ES-I3 (cell line): ENCODE measurements around the gene AP4M1.
A peak's percentile ranks its signal among the peaks of the same experiment; 100 is the strongest.

ENCODE experiments used
- H3K36me3 ChIP-seq: 2 replicates; pipeline ENCODE4 v1.6.1; 2013; ENCODE audit warnings: mild to moderate bottlenecking, low read length, control low read depth, moderate library complexity; ENCODE audit not compliant: insufficient read depth
- H3K4me1 ChIP-seq: 2 replicates; pipeline ENCODE4 v1.6.1; 2013; ENCODE audit warnings: mild to moderate bottlenecking, control low read depth, low read length; ENCODE audit not compliant: insufficient read depth
- H3K9ac ChIP-seq: 2 replicates; pipeline ENCODE4 v1.6.1; 2013; ENCODE audit warnings: low read depth, mild to moderate bottlenecking, low read length, moderate library complexity
- H3K9me3 ChIP-seq: 2 replicates; pipeline ENCODE4 v1.6.1; 2013; ENCODE audit warnings: mild to moderate bottlenecking, low read length, moderate library complexity; ENCODE audit not compliant: control insufficient read depth, insufficient read depth

Gene AP4M1, protein sequence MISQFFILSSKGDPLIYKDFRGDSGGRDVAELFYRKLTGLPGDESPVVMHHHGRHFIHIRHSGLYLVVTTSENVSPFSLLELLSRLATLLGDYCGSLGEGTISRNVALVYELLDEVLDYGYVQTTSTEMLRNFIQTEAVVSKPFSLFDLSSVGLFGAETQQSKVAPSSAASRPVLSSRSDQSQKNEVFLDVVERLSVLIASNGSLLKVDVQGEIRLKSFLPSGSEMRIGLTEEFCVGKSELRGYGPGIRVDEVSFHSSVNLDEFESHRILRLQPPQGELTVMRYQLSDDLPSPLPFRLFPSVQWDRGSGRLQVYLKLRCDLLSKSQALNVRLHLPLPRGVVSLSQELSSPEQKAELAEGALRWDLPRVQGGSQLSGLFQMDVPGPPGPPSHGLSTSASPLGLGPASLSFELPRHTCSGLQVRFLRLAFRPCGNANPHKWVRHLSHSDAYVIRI

DNA sequence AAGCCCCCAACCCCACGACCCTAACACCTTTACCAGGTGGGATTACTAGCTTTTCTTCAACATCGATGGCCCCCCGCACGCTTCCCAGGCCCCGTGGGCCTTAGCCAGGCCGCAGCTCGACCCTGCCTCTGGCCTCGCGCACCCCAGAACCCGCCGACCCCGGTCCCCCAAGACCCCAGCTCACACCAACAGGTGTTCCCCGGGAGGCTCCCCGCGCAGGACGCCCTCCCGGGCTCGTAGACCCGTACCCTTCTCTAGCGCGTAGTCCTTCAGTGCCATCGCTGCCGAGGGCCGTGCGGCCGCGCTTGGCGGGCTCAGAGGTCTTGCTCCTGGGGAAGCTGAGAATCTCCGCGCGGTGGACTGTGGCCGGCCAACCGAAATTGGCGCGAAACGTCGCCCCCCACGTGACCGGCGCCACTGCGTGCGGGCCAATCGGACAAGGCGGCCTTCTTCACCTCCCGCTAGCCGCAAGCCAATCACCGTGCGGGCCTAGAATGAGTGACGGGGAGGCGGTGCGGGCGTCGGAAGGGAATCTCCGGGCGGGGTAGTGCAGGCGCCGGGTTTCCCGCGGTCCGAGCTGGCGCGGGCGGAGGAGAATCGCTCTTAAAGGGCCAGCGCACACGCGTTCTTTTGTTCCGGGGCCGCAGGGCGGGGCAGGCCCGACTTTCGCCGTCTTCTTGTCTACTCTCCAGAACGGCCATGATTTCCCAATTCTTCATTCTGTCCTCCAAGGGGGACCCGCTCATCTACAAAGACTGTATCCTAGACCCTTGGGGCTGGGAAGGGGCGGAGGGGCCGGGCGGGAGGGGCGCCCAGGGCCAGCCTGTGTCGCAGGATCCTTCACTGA, at the start of gene AP4M1, which contains the start of gene MCM7:
Gene AP4M1 (plus strand): TSS at position 628 of the 847 bp plus-strand sequence. CDS start 72 bp downstream, at position 700.
Gene MCM7 (minus strand): TSS at position 382 of the 847 bp plus-strand sequence. CDS start 103 bp downstream, at position 279.
- Histone ChIP-seq H3K9me3 (no peaks in the 10 kb centered on the region), H3K4me1 (peaks cover 4% of the 10 kb centered on the region; the same call in 1 of the 2 replicates), H3K9ac (peak within 1 kb of the TSS; percentile 98), H3K36me3 (peaks cover 31% of the 10 kb centered on the region)

DNA sequence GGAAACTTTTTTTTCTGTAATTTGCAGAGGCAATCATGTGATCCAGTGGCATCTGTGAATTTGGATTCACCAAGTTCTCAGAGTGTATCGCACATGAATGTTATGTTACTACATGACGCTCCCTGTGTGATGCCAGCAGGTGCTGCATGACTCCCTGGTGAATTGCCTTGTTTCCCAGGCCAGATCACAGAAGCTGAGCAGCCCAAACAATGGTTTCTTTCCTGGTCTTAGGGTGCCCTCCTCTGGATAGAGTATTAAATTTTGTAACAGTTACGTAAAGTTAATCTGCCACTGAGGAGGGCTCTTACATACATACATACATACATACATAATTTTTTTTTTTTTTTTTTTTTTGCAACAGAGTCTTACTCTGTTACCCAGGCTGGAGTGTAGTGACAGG, 48.2 kb upstream of the AP4M1 start:
- no peak overlapping the region for H3K9ac ChIP-seq
- H3K9me3 ChIP-seq: no peaks in the 10 kb centered on the region
- H3K36me3 ChIP-seq: peaks cover 23% of the 10 kb centered on the region; the same call in 1 of the 2 replicates
- peaks cover 3% of the 10 kb centered on the region; the same call in 1 of the 2 replicates for H3K4me1 ChIP-seq

DNA sequence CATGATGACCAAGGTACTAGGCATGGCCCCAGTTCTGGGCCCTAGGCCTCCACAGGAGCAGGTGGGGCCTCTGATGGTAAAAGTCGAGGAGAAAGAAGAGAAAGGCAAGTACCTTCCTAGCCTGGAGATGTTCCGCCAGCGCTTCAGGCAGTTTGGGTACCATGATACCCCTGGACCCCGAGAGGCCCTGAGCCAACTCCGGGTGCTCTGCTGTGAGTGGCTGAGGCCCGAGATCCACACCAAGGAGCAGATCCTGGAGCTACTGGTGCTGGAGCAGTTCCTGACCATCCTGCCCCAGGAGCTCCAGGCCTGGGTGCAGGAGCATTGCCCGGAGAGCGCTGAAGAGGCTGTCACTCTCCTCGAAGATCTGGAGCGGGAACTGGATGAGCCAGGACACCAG, 44.4 kb upstream of the AP4M1 start:
- no peaks in the 10 kb centered on the region for H3K4me1 ChIP-seq
- peaks cover 34% of the 10 kb centered on the region for H3K36me3 ChIP-seq
- no peaks in the 10 kb centered on the region for H3K9me3 ChIP-seq
- no peak overlapping the region for H3K9ac ChIP-seq

DNA sequence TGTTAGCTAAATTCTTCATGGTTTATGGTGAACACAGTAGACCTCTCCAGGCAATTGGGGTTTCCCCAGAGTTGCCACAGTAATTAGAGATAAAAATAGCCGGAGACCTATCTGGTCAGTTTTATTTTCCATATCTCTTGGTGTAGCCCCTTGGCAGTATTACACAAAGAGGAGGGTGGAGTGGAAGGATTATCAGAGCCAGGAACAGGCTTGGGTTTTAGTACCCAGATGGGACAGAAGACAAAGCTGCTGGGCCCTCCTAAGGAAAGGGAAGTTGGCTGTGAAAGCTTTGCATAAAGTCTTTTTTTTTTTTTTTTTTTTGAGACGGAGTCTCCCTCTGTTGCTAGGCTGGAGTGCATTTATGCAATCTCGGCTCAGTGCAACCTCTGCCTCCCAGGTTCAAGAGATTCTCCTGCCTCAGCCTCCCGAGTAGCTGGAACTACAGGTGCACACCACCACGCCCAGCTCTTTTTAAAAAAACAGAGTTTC, 42.1 kb upstream of the AP4M1 start:
- Histone ChIP-seq H3K9ac (no peak overlapping the region), H3K9me3 (no peaks in the 10 kb centered on the region), H3K4me1 (no peaks in the 10 kb centered on the region), H3K36me3 (peaks cover 35% of the 10 kb centered on the region)

DNA sequence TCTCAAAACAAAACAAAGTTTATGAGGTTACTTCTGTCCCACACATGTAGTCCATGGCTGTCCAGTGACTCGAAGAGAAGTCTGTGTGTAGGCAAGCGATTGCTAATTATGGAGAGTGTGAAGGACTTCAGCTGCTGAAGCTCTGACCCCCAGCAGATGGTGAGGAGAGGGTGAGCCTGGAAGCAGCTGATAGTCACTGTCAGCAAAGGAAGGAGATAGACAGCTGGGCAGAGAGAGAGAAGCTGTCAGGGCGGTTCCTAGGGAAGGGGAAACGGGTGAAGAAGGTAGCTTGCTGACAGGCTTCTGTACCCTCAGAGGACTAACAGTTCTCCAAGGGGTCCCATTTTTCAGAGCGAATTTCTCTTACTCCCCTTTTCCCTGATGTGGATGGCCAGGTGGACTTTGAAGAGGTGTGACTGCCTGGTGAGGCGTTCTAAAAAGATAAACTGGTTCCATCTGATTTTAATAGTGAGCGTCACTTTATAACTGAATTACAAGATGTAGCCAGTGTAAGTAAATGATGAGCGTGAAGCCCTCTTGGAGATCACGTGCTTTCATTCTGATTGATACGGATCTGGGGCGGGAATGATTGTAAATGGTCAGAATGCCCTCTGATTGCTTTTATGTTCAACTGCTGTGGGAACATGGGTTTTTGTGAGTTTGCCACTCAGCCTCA, 39.8 kb upstream of the AP4M1 start:
- no peak overlapping the region for H3K9ac ChIP-seq
- H3K36me3 ChIP-seq: peaks cover 36% of the 10 kb centered on the region
- no peaks in the 10 kb centered on the region for H3K4me1 ChIP-seq
- no peaks in the 10 kb centered on the region for H3K9me3 ChIP-seq

DNA sequence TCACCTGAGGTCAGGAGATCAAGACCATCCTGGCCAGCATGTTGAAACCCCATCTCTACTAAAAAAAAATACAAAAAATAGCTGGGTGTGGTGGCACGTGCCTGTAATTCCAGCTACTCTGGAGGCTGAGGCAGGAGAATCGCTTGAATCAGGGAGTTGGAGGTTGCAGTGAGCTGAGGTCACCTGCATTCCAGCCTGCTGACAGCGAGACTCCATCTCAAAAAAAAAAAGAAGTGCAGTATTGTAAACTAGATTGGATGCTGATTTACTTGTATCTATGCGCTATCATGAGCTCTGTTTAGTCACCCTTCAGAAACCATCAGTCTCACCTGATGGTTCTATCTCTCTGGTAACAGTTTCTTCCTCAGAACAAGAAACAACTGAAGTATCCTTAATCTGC, 38.1 kb upstream of the AP4M1 start:
- H3K9ac ChIP-seq: no peak overlapping the region
- no peaks in the 10 kb centered on the region for H3K9me3 ChIP-seq
- H3K36me3 ChIP-seq: peaks cover 23% of the 10 kb centered on the region
- no peaks in the 10 kb centered on the region for H3K4me1 ChIP-seq

DNA sequence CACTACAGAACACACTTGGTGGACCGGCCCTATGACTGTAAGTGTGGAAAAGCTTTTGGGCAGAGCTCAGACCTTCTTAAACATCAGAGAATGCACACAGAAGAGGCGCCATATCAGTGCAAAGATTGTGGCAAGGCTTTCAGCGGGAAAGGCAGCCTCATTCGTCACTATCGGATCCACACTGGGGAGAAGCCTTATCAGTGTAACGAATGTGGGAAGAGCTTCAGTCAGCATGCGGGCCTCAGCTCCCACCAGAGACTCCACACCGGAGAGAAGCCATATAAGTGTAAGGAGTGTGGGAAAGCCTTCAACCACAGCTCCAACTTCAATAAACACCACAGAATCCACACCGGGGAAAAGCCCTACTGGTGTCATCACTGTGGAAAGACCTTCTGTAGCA, 37.3 kb upstream of the AP4M1 start:
- H3K36me3 ChIP-seq: peaks cover 17% of the 10 kb centered on the region
- no peak overlapping the region for H3K9ac ChIP-seq
- H3K4me1 ChIP-seq: no peaks in the 10 kb centered on the region
- no peaks in the 10 kb centered on the region for H3K9me3 ChIP-seq

DNA sequence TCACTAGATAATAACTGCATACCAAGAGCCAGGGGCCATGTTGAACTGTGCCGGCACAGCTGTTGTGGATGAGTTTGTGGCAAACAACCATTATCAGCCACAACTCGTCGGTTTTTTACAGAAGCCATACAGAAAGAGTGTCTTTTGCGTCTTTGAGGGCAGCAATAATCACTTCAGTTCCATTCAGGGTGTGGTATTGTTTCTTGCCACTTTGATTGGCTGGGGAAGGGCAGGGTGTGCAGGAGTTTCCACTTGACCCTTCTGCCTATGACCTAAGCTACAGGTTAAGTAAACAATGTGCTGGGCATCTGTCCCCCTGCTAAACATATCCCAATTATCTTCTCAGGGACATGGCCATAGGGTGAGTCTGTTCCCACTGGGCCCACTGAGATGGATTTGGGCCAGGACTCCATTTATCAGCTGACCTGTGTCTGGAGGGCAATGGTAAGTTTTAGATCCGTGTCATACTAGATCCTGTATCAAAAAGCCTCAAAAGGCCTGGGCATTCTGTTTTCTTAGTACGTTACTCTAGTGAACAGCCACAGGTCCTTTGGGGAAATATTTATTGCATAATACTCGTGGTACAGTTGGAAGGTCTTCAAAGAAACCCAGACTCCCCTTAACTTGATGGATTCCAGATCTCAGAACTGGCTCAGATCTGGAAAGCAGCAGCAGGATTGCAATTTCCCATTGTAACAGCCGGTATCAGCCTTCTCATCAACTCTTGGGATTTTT, 35.8 kb upstream of the AP4M1 start:
- H3K4me1 ChIP-seq: no peaks in the 10 kb centered on the region
- peaks cover 30% of the 10 kb centered on the region for H3K36me3 ChIP-seq
- H3K9ac ChIP-seq: no peak overlapping the region
- H3K9me3 ChIP-seq: peaks cover 11% of the 10 kb centered on the region

DNA sequence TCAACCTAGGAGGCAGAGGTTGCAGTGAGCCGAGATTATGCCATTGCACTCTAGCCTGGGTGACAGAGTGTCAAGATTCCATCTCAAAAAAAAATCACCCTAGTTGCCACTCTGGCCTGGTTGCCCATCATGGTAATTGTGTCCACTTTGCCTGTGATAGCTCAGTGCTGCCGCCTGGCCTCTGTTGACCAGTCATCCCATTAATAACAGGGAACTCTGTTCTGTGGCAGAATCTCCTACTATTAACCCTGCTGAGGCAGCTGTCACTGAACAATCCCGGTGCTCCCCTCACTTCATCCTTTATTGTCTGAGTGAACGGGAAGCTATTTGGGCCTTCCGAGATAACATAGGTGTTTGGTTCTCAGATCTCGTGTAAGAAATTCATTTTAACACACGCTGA, 34.5 kb upstream of the AP4M1 start:
- peaks cover 34% of the 10 kb centered on the region for H3K36me3 ChIP-seq
- H3K9ac ChIP-seq: no peak overlapping the region
- H3K9me3 ChIP-seq: peaks cover 24% of the 10 kb centered on the region
- H3K4me1 ChIP-seq: no peaks in the 10 kb centered on the region

DNA sequence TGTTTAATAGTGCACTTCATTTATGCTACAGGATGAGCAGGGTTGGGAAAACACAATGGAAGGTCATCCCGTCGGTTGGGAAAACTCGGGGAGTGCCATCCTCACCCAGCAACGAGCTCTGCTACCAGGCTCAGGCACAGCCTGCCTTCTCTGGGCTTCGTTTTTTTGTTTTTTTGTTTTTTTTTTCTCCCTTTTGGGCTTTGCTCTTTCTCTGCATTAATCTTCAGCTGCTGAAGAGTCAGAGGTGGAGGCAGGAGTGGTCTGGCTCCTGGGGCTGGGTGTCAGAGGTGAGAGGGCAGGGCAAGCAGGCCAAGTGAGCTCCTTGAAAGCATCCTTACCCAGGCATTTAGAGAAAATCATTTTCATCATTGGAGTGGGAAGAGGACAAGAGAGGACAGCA, 31.5 kb upstream of the AP4M1 start:
- peaks cover 30% of the 10 kb centered on the region for H3K9me3 ChIP-seq

DNA sequence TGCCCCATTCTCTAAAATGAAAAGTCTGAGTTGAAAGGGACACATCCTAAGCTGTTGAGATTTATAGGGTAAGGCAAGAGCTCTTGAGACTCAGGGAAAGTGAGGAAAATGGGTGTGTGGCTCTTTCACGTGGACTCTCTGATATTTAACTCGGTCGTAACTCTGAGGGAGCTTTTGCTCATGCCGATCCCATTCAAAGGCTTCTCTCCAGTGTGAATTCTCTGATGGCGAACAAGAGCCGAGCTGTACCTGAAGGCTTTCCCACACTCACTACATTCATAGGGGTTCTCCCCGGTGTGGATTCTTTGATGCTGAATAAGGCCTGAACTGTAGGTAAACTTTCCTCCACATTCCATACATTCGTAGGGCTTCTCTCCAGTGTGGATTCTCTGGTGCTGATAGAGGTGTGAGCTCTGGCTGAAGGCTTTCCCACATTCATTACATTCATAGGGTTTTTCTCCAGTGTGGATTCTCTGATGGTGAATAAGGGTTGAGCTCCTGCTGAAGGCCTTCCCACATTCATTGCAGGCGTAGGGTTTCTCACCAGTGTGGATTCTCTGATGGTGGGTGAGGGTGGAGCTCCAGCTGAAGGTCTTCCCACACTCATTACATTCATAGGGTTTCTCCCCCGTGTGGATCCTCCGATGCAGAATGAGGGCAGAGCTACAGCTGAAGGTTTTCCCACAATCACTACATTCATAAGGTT, 30.3 kb upstream of the AP4M1 start:
- Histone ChIP-seq H3K36me3 (peaks cover 68% of the 10 kb centered on the region), H3K4me1 (no peaks in the 10 kb centered on the region), H3K9me3 (peaks cover 40% of the 10 kb centered on the region), H3K9ac (no peak overlapping the region)

More for the DNA sequence above, 31.5 kb upstream of the AP4M1 start:
- H3K36me3 ChIP-seq: peaks cover 56% of the 10 kb centered on the region
- no peaks in the 10 kb centered on the region for H3K4me1 ChIP-seq
- no peak overlapping the region for H3K9ac ChIP-seq

DNA sequence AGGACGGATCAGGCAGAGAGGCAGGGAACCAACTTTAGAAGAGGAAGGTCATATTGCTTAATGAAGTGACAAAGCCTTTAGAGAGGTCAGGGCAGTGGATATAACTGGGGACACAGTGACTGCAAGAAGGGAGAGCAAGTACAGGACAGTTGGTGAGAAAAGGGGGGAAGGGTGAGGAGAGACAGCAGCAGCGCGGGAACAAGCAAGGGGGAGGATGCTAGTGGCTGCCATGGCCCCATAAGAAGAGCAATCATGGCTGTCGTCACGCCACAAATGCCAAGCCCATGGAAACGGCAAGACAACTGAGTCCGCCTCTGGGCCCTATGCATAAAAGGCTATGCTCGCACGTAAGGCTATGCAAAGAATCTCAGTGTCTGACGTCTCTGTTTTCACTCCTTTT, 29.0 kb upstream of the AP4M1 start:
- peaks cover 80% of the 10 kb centered on the region for H3K36me3 ChIP-seq
- no peaks in the 10 kb centered on the region for H3K4me1 ChIP-seq
- peaks cover 50% of the 10 kb centered on the region for H3K9me3 ChIP-seq
- no peak overlapping the region for H3K9ac ChIP-seq

DNA sequence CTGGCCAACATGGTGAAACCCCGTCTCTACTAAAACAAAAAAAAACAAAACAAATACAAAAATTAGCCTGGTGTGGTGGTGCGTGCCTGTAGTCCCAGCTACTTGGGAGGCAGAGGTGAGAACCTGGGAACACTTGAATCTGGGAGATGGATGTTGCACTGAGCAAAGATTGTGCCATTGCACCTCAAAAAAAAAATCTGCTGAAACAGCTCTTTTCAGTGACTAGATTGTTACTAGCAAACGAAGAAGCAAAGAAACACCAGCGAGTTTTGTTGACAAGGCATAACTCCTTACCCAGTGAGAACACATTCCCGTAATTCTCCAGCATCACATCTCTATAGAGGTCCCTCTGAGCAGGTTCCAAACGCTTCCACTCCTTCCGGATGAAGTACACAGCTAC, 26.6 kb upstream of the AP4M1 start:
- Histone ChIP-seq H3K9ac (no peak overlapping the region), H3K4me1 (peaks cover under 1% of the 10 kb centered on the region; the same call in 1 of the 2 replicates), H3K9me3 (peaks cover 46% of the 10 kb centered on the region), H3K36me3 (peaks cover 90% of the 10 kb centered on the region)
